ENCODE results near the gene COPRS.
A peak's percentile ranks its signal among the peaks of the same experiment; 100 is the strongest.

The COPRS gene

DNA sequence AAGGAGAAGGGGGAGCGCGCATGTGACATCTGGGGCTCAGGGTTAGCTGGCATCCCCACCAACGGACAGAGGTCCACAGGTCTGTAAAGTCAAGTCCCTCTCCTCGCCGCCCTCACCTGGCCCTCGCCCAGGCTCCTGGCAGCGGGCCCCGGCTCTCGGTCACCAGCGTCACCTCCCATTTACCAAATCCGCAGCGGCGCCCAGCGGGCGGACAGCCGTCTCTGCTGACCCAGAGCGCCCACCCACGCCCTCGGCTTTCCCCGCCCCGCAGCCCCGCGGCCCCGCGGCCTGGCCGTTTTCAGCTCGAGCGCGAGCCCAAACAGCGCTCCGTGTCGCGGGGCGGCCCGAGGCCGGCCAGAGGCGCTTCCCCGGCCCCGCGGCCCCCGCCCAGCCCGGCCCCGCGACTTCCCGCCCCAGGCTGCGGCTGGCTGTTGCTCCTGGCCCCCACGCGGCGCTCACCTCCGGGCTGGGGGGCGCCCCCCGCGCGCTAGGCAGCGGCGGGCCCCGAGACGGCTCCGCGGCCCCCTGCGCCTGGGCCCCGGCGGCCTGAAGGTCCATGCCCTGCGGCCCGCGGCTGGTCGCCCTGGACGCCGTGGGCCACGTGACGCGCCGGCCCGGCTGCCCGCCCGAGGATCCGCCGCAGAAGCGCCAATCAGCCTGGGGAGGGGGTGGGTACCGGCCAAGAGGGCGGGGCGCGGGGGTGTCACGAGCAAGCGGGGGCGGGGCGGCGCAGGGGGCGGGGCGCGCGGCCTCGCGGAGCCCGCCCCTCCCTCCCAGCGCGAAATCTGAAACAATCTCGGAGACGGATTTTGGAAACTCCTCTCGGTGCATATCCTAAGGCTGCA is at the start of gene COPRS:
Gene COPRS, minus strand, starts transcription at position 603 of the 845 bp plus-strand sequence. Its CDS starts 45 bp downstream, at position 558.
- no peaks in the 10 kb centered on the region for H3K9me3 ChIP-seq (ENCODE audit: control insufficient read depth, low read depth, low read length)
- H3K27ac ChIP-seq (ENCODE audit: low read length), result no peak within 1 kb of the TSS
- H3K27me3 ChIP-seq (ENCODE audit: control insufficient read depth, insufficient read depth, low read length), result peaks cover 9% of the 10 kb centered on the region
- peak within 1 kb of the TSS; percentile 26 for H3K9ac ChIP-seq (ENCODE audit: low read length)
- peak within 1 kb of the TSS; percentile 72 for H3K4me3 ChIP-seq (ENCODE audit: low read length)
- H3K36me3 ChIP-seq (ENCODE audit: control insufficient read depth, low read depth, low read length), result peaks cover 17% of the 10 kb centered on the region
- H3K4me1 ChIP-seq (ENCODE audit: control insufficient read depth, low read depth, low read length), result no peaks in the 10 kb centered on the region

DNA sequence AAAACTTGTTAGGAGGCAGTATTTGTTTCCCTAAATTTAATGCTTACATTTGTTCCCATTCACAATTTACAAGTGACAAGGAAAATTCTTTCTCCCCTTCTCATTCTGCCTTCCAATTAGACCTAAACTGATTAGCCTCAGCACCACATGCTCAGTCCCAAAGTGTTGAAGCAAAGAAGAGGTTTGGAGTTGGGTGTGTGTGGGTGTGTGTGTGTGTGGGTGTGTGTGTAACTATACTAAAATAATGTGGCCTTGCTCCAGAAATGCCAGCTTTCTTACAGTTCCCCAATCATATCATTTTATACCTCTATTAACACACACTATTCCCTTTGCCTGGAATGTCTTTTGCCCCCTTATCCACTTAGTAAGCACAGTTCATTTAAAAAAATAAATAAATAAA is 49.3 kb upstream of the COPRS start:
- H3K36me3 ChIP-seq (ENCODE audit: control insufficient read depth, low read depth, low read length), result no peaks in the 10 kb centered on the region
- H3K27me3 ChIP-seq (ENCODE audit: control insufficient read depth, insufficient read depth, low read length), result no peaks in the 10 kb centered on the region
- no peaks in the 10 kb centered on the region for H3K9me3 ChIP-seq (ENCODE audit: control insufficient read depth, low read depth, low read length)
- no peaks in the 10 kb centered on the region for H3K4me1 ChIP-seq (ENCODE audit: control insufficient read depth, low read depth, low read length)
- H3K27ac ChIP-seq (ENCODE audit: low read length), result no peak overlapping the region
- H3K4me3 ChIP-seq (ENCODE audit: low read length), result no peak overlapping the region
- H3K9ac ChIP-seq (ENCODE audit: low read length), result no peak overlapping the region

DNA sequence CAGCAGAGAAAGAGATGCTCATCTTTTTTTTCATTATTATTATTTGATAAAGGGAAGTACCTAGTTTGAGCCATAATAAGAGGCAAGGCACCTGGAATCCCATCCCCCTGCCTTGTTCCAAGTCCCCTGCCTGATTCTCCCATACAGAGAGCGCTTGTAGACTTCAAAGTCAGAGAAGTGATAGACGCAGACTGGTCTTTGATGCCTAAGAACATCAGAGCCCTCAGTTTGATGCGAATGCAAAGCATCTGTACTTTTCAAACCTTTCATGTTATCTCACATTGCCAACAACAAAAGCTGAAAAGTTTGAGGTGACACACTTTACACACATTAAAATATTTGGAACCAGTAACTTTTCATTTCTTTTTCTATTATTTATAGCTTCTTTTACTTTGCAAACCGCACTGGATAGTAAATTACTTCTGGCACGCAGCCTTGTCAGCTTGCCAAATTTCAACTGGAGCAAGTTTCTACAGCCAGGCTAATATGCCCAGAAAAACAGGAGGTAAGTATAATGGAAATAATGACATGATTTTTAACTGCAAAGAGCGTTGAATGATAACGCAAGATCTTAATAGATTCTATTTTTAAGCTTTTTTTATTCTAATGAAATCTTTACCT is 48.4 kb upstream of the COPRS start:
- Histone ChIP-seq H3K4me3 (ENCODE audit: low read length) (no peak overlapping the region), H3K27me3 (ENCODE audit: control insufficient read depth, insufficient read depth, low read length) (no peaks in the 10 kb centered on the region), H3K9me3 (ENCODE audit: control insufficient read depth, low read depth, low read length) (no peaks in the 10 kb centered on the region), H3K9ac (ENCODE audit: low read length) (no peak overlapping the region), H3K36me3 (ENCODE audit: control insufficient read depth, low read depth, low read length) (no peaks in the 10 kb centered on the region), H3K4me1 (ENCODE audit: control insufficient read depth, low read depth, low read length) (no peaks in the 10 kb centered on the region), H3K27ac (ENCODE audit: low read length) (no peak overlapping the region)

- H3K9ac ChIP-seq (ENCODE audit: low read length), result no peak overlapping the region
- no peak overlapping the region for H3K27ac ChIP-seq (ENCODE audit: low read length)
- H3K27me3 ChIP-seq (ENCODE audit: control insufficient read depth, insufficient read depth, low read length), result no peaks in the 10 kb centered on the region
- H3K36me3 ChIP-seq (ENCODE audit: control insufficient read depth, low read depth, low read length), result peaks cover 11% of the 10 kb centered on the region
- H3K4me3 ChIP-seq (ENCODE audit: low read length), result no peak overlapping the region
- no peaks in the 10 kb centered on the region for H3K4me1 ChIP-seq (ENCODE audit: control insufficient read depth, low read depth, low read length)
- H3K9me3 ChIP-seq (ENCODE audit: control insufficient read depth, low read depth, low read length), result no peaks in the 10 kb centered on the region
Measured at GRCh38 chr17:31903401-31903800, 44.4 kb upstream of the COPRS start.

GRCh38 chr17:31902693-31903092 is 43.6 kb upstream of the COPRS start:
- H3K9ac ChIP-seq (ENCODE audit: low read length), result no peak overlapping the region
- peaks cover 13% of the 10 kb centered on the region for H3K36me3 ChIP-seq (ENCODE audit: control insufficient read depth, low read depth, low read length)
- no peaks in the 10 kb centered on the region for H3K4me1 ChIP-seq (ENCODE audit: control insufficient read depth, low read depth, low read length)
- no peaks in the 10 kb centered on the region for H3K9me3 ChIP-seq (ENCODE audit: control insufficient read depth, low read depth, low read length)
- no peak overlapping the region for H3K27ac ChIP-seq (ENCODE audit: low read length)
- no peaks in the 10 kb centered on the region for H3K27me3 ChIP-seq (ENCODE audit: control insufficient read depth, insufficient read depth, low read length)
- no peak overlapping the region for H3K4me3 ChIP-seq (ENCODE audit: low read length)

DNA sequence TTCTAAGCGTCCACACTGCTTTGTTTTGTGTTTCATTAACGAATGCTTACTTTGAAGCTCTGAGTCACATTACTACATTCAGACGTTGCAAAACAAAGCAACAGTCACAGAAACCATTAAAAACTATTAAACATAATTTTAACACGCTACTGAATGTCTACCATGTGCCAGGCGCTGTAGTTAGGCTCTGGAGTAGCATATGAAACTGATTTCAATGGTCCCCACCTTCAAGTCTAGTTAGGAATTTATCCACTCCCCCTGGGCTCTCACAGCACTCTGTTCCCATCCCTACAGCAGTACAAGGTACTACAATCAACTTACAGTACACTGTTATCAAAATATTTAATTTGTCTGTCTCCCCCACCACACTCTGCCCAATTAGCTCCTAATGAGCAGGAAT is 41.8 kb upstream of the COPRS start:
- Histone ChIP-seq H3K27ac (ENCODE audit: low read length) (peak overlapping the region; percentile 57), H3K4me3 (ENCODE audit: low read length) (peak overlapping the region; percentile 98), H3K9me3 (ENCODE audit: control insufficient read depth, low read depth, low read length) (no peaks in the 10 kb centered on the region), H3K4me1 (ENCODE audit: control insufficient read depth, low read depth, low read length) (no peaks in the 10 kb centered on the region), H3K27me3 (ENCODE audit: control insufficient read depth, insufficient read depth, low read length) (no peaks in the 10 kb centered on the region), H3K9ac (ENCODE audit: low read length) (peak overlapping the region; percentile 95), H3K36me3 (ENCODE audit: control insufficient read depth, low read depth, low read length) (peaks cover 26% of the 10 kb centered on the region)

DNA sequence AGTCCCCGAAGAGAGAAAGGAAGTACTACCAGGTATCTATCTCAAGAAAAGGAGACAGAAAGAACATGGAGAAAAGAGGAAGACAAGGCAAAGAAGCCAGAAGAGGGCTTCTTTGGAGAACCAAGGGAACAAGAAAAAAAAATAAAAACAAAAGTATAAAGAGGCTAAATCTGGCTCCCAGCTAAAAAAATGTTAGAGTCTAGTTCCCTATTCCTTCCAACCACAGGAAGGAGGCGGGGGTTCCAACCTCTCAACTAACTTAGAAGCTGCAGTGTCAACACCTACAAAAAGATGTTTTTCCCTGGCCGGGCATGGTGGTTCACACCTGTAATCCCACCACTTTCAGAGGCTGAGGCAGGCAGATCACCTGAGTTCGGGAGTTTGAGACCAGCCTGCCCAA is 29.1 kb upstream of the COPRS start:
- Histone ChIP-seq H3K4me1 (ENCODE audit: control insufficient read depth, low read depth, low read length) (no peaks in the 10 kb centered on the region), H3K4me3 (ENCODE audit: low read length) (no peak overlapping the region), H3K36me3 (ENCODE audit: control insufficient read depth, low read depth, low read length) (peaks cover 82% of the 10 kb centered on the region), H3K9me3 (ENCODE audit: control insufficient read depth, low read depth, low read length) (no peaks in the 10 kb centered on the region), H3K9ac (ENCODE audit: low read length) (no peak overlapping the region), H3K27ac (ENCODE audit: low read length) (no peak overlapping the region), H3K27me3 (ENCODE audit: control insufficient read depth, insufficient read depth, low read length) (no peaks in the 10 kb centered on the region)

GRCh38 chr17:31882571-31882970 is 23.5 kb upstream of the COPRS start:
- Histone ChIP-seq H3K27me3 (ENCODE audit: control insufficient read depth, insufficient read depth, low read length) (no peaks in the 10 kb centered on the region), H3K36me3 (ENCODE audit: control insufficient read depth, low read depth, low read length) (peaks cover 81% of the 10 kb centered on the region), H3K4me3 (ENCODE audit: low read length) (no peak overlapping the region), H3K9me3 (ENCODE audit: control insufficient read depth, low read depth, low read length) (no peaks in the 10 kb centered on the region), H3K27ac (ENCODE audit: low read length) (no peak overlapping the region), H3K4me1 (ENCODE audit: control insufficient read depth, low read depth, low read length) (no peaks in the 10 kb centered on the region), H3K9ac (ENCODE audit: low read length) (no peak overlapping the region)

- peaks cover 79% of the 10 kb centered on the region for H3K36me3 ChIP-seq (ENCODE audit: control insufficient read depth, low read depth, low read length)
- H3K4me3 ChIP-seq (ENCODE audit: low read length), result no peak overlapping the region
Measured at GRCh38 chr17:31880311-31880710, 21.3 kb upstream of the COPRS start.

DNA sequence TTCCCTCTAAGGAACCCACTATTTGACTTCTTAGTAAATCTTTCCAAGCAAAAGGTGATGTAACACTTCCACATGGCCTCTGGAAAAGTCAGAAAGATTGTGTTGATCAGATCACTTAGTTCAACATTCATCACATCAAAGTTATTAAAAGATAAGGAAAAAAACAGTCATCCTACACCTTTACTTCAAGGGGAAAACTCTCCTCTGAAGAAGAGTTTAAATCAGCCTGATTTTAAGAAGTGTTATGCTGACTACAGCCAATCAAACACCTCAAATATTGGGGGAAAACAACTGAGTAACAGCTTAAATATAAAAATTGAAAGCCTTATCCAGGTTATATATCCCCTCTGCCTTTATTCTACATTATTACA is 19.6 kb upstream of the COPRS start:
- H3K36me3 ChIP-seq (ENCODE audit: control insufficient read depth, low read depth, low read length), result peaks cover 79% of the 10 kb centered on the region

More at GRCh38 chr17:31880311-31880710, 21.3 kb upstream of the COPRS start:
- no peaks in the 10 kb centered on the region for H3K4me1 ChIP-seq (ENCODE audit: control insufficient read depth, low read depth, low read length)
- no peak overlapping the region for H3K27ac ChIP-seq (ENCODE audit: low read length)
- no peak overlapping the region for H3K9ac ChIP-seq (ENCODE audit: low read length)
- H3K27me3 ChIP-seq (ENCODE audit: control insufficient read depth, insufficient read depth, low read length), result no peaks in the 10 kb centered on the region
- no peaks in the 10 kb centered on the region for H3K9me3 ChIP-seq (ENCODE audit: control insufficient read depth, low read depth, low read length)

DNA sequence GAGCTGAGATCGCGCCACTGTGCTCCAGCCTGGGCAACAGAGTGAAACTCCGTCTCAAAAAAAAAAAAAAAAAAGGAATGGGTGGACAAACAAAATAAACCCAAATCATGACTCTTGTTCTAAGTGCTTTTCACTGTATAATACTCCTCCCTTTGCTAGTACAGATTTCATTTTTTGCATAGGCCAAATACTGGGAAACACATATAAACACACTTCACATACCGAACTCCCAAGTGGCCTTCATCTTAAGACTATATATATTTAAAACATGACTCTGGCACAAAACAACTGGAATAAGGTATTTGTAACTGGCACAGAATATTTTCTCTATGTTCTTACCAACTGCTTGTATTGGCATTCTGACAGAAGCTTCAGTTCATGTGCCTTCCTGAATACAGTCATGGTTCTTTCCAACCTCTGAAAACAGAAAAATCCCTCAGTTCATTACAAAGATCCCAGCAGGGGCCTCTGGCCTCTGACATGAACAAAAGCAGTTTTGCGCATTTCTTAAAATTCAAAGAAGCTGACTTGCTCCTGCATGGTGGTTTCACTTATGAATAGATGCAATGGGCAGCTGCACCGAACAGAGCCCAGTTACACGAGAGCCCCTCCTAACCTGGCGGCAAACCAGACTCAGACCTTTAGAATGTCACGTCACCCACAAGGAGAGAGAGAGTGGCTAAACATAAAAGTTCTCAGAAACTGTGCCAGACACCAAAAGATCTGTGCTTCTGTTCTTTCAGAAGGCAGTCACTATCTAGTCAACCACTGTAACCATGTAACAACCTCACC is 19.1 kb upstream of the COPRS start:
- no peaks in the 10 kb centered on the region for H3K27me3 ChIP-seq (ENCODE audit: control insufficient read depth, insufficient read depth, low read length)
- H3K36me3 ChIP-seq (ENCODE audit: control insufficient read depth, low read depth, low read length), result peaks cover 82% of the 10 kb centered on the region
- no peak overlapping the region for H3K27ac ChIP-seq (ENCODE audit: low read length)
- H3K4me3 ChIP-seq (ENCODE audit: low read length), result no peak overlapping the region
- H3K9ac ChIP-seq (ENCODE audit: low read length), result no peak overlapping the region
- no peaks in the 10 kb centered on the region for H3K4me1 ChIP-seq (ENCODE audit: control insufficient read depth, low read depth, low read length)
- no peaks in the 10 kb centered on the region for H3K9me3 ChIP-seq (ENCODE audit: control insufficient read depth, low read depth, low read length)

More for the DNA sequence above, 19.6 kb upstream of the COPRS start:
- Histone ChIP-seq H3K9me3 (ENCODE audit: control insufficient read depth, low read depth, low read length) (no peaks in the 10 kb centered on the region), H3K27me3 (ENCODE audit: control insufficient read depth, insufficient read depth, low read length) (no peaks in the 10 kb centered on the region), H3K9ac (ENCODE audit: low read length) (no peak overlapping the region), H3K4me1 (ENCODE audit: control insufficient read depth, low read depth, low read length) (no peaks in the 10 kb centered on the region), H3K27ac (ENCODE audit: low read length) (no peak overlapping the region), H3K4me3 (ENCODE audit: low read length) (no peak overlapping the region)
